HG03097 (cell line): Measurements from ENCODE around the gene OSTN.
A peak's percentile ranks its signal among the peaks of the same experiment; 100 is the strongest.

Experiments used
- ATAC-seq: cut with Tn5 transposase; IDR thresholded peaks from one replicate; pipeline ENCODE4 v1.9.1; 2021; ENCODE audit not compliant: unreplicated experiment, low FRiP score

OSTN gene

GRCh38 chr3:191227541-191227940, 28.5 kb downstream of the OSTN start:
- no peak for ATAC-seq

GRCh38 chr3:191234216-191234615, 35.2 kb downstream of the OSTN start:
- no peak for ATAC-seq

GRCh38 chr3:191235331-191236314, 36.6 kb downstream of the OSTN start:
- ATAC-seq, result peak; percentile 99

- no peak for ATAC-seq
Measured at GRCh38 chr3:191236646-191237045, 37.6 kb downstream of the OSTN start.

GRCh38 chr3:191237047-191237882, 38.2 kb downstream of the OSTN start:
- no peak for ATAC-seq

GRCh38 chr3:191238321-191238817, 39.3 kb downstream of the OSTN start:
- ATAC-seq, result no peak

GRCh38 chr3:191239407-191240031, 40.5 kb downstream of the OSTN start:
- ATAC-seq, result no peak

GRCh38 chr3:191240486-191240885, 41.4 kb downstream of the OSTN start:
- ATAC-seq, result no peak

- no peak for ATAC-seq
Measured at GRCh38 chr3:191244242-191244867, 45.3 kb downstream of the OSTN start.

GRCh38 chr3:191246034-191246433, 47.0 kb downstream of the OSTN start:
- peak; percentile 70 for ATAC-seq

GRCh38 chr3:191246630-191247029, 47.6 kb downstream of the OSTN start:
- ATAC-seq, result no peak

- ATAC-seq, result no peak
Measured at GRCh38 chr3:191253089-191253799, 54.2 kb downstream of the OSTN start.

GRCh38 chr3:191254098-191254873, 55.2 kb downstream of the OSTN start:
- ATAC-seq, result no peak

GRCh38 chr3:191255156-191255555, 56.1 kb downstream of the OSTN start:
- ATAC-seq, result no peak

GRCh38 chr3:191256405-191256804, 57.4 kb downstream of the OSTN start:
- ATAC-seq, result no peak

GRCh38 chr3:191257286-191257685, 58.2 kb downstream of the OSTN start:
- no peak for ATAC-seq

GRCh38 chr3:191259486-191259885, 60.4 kb downstream of the OSTN start:
- ATAC-seq, result no peak

GRCh38 chr3:191260431-191261303, 61.6 kb downstream of the OSTN start:
- ATAC-seq, result no peak
